GM12873 (cell line): ENCODE results near the gene VILL.

ENCODE experiments used
- CTCF ChIP-seq: IDR thresholded peaks from 2 replicates; pipeline ENCODE4 v1.5.1; 2012; ENCODE audit warnings: low read depth, mild to moderate bottlenecking, moderate library complexity, low read length, control low read depth; ENCODE audit not compliant: insufficient read depth; ENCODE audit errors: missing control alignments

The VILL gene

GRCh38 chr3:38054499-38055001, 64.0 kb downstream of the VILL start:
- no peak for TF ChIP-seq CTCF
